ENCODE measurements around the gene ADH4. TPM values are rescaled to one million over a fixed set of nuclear protein-coding genes. Genes with fewer than 3 reads are reported as not detected.
"Not testable (repeated sequence)": the region's sequence is repeated elsewhere in the genome, so short reads cannot be mapped to it uniquely, and the experiment has no call there.

The ADH4 gene
- total RNA-seq, 4 donors from 2014 or later = 0.55 to 1.1 TPM; not detected in 2

DNA sequence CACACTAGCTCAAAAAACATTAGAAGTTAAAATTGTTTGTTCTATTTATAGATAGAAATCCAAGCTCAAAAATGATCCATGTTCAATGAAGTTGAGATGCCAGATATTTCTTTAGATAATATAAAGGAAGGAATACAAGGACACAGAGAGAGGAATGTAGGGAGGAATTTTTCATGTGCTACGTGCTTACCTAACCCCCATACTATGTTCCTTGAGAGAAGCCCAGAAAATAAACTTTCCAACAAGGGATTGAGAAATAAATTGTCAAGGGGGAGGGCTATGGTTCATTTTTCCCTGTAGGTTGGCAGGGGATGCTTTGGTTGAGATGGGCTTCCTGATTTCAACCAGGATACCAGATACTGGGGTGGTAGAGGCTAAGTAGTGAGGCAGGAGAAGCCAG, 39.9 kb downstream of the ADH4 start:
- Histone ChIP-seq H3K27me3 (no peaks in the 10 kb centered on the region), H3K4me1 (no peaks in the 10 kb centered on the region), H3K9me3 (no peaks in the 10 kb centered on the region), H3K36me3 (no peaks in the 10 kb centered on the region), H3K27ac (no peak overlapping the region), H3K4me3 (no peak overlapping the region)
- in situ Hi-C loops (cut with MboI; ENCODE audit: low pct_ligation_motif_present in 1 of 4, low pct_unique_long_range_greater_than_20kb in 1 of 4, low sequenced_read_pairs in 3 of 4) (loop anchor here in 2 of 4 donors (25.0 kb wide), 1 partner anchor 308 kb away; no protein-coding TSS in a partner anchor), intact Hi-C loops (cut with DNase I; ENCODE audit: low total_unique reads) (no loop called here)
- WGBS, 2 donors (ENCODE audit: low coverage in 1 of 2) = 75 to 86% methylated on average over 1 of the region's 1 CpG
- no peak for TF ChIP-seq POLR2AphosphoS5 (IDR thresholded peaks at IDR 0.05)
- TF ChIP-seq POLR2A (IDR thresholded peaks at IDR 0.05) = no peak
- no peak for TF ChIP-seq EP300 (IDR thresholded peaks at IDR 0.05; ENCODE audit: low read depth)
- no peak for DNase-seq

DNA sequence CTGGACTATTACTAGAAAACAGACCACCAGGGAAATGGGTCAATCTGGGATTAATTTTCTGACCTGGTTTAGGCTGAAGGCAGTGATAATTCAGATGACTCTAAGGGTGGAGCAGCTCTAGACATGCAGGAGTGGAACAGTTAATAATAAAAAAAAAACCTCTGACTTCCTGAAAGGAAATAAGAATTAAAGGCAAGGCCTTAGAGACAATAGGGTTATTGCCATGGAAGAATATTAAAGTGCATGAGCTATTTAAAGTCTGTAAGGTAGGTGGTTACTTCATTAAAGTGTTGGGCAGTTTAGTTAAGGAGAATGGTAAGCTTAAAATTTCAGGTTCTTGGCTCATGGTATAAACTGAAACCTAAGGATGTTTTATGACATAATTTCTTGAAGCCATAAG, 40.9 kb downstream of the ADH4 start:
- Histone ChIP-seq H3K36me3 (no peaks in the 10 kb centered on the region), H3K4me3 (no peak overlapping the region), H3K27ac (no peak overlapping the region), H3K27me3 (no peaks in the 10 kb centered on the region), H3K9me3 (no peaks in the 10 kb centered on the region), H3K4me1 (no peaks in the 10 kb centered on the region)
- no peak for DNase-seq
- intact Hi-C loops (cut with DNase I; ENCODE audit: low total_unique reads) = no loop called here
- TF ChIP-seq POLR2A (IDR thresholded peaks at IDR 0.05) (no peak), POLR2AphosphoS5 (IDR thresholded peaks at IDR 0.05) (no peak), CTCF (IDR thresholded peaks at IDR 0.05) (no peak), EP300 (IDR thresholded peaks at IDR 0.05; ENCODE audit: low read depth) (no peak)
- in situ Hi-C loops (cut with MboI; ENCODE audit: low pct_ligation_motif_present in 1 of 4, low pct_unique_long_range_greater_than_20kb in 1 of 4, low sequenced_read_pairs in 3 of 4) = loop anchor here in 2 of 4 donors (25.0 kb wide), 1 partner anchor 309 kb away; no protein-coding TSS in a partner anchor

GRCh38 chr4:99102634-99103033, 41.5 kb downstream of the ADH4 start:
- Histone ChIP-seq H3K27me3 (no peaks in the 10 kb centered on the region), H3K4me1 (no peaks in the 10 kb centered on the region), H3K27ac (no peak overlapping the region), H3K36me3 (no peaks in the 10 kb centered on the region), H3K4me3 (no peak overlapping the region), H3K9me3 (no peaks in the 10 kb centered on the region)
- WGBS, 2 donors (ENCODE audit: low coverage in 1 of 2) = 90% methylated on average over 2 of the region's 2 CpGs; no CpG with 5 or more reads in 1 of the 2 donors
- in situ Hi-C loops (cut with MboI; ENCODE audit: low pct_ligation_motif_present in 1 of 4, low pct_unique_long_range_greater_than_20kb in 1 of 4, low sequenced_read_pairs in 3 of 4) (loop anchor here in 2 of 4 donors (25.0 kb wide), 1 partner anchor 310 kb away; no protein-coding TSS in a partner anchor), intact Hi-C loops (cut with DNase I; ENCODE audit: low total_unique reads) (no loop called here)
- no peak for DNase-seq
- TF ChIP-seq CTCF (IDR thresholded peaks at IDR 0.05) (no peak), POLR2A (IDR thresholded peaks at IDR 0.05) (no peak), POLR2AphosphoS5 (IDR thresholded peaks at IDR 0.05) (no peak), EP300 (IDR thresholded peaks at IDR 0.05; ENCODE audit: low read depth) (no peak)

GRCh38 chr4:99100876-99101275, 43.2 kb downstream of the ADH4 start:
- intact Hi-C loops (cut with DNase I; ENCODE audit: low total_unique reads) (no loop called here), in situ Hi-C loops (cut with MboI; ENCODE audit: low pct_ligation_motif_present in 1 of 4, low pct_unique_long_range_greater_than_20kb in 1 of 4, low sequenced_read_pairs in 3 of 4) (loop anchor here in 2 of 4 donors (25.0 kb wide), 1 partner anchor 311 kb away; no protein-coding TSS in a partner anchor)
- Histone ChIP-seq H3K27ac (no peak overlapping the region), H3K9me3 (no peaks in the 10 kb centered on the region), H3K36me3 (no peaks in the 10 kb centered on the region), H3K4me3 (no peak overlapping the region), H3K4me1 (no peaks in the 10 kb centered on the region), H3K27me3 (no peaks in the 10 kb centered on the region)
- WGBS, 2 donors (ENCODE audit: low coverage in 1 of 2) = 88 to 94% methylated on average over 1 of the region's 1 CpG
- TF ChIP-seq EP300 (IDR thresholded peaks at IDR 0.05; ENCODE audit: low read depth) (no peak), CTCF (IDR thresholded peaks at IDR 0.05) (no peak), POLR2AphosphoS5 (IDR thresholded peaks at IDR 0.05) (no peak)
- DNase-seq = no peak

DNA sequence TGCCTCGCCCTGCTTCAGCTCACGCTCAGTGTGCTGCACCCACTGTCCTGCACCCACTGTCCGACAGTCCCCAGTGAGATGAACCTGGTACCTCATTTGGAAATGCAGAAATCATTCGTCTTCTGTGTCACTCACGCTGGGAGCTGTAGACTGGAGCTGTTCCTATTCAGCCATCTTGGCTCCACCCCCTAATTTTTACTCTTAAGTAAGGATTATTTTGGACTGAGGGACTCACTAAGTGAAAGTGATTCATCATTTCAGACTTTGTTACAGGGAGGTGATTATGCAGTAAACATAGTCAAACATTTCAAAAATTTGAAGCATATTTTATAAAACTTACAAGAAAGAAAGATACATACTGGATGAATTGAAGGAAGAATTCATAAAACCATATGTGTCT, 44.3 kb downstream of the ADH4 start:
- H3K4me3 ChIP-seq; H3K9me3 ChIP-seq; DNase-seq; H3K36me3 ChIP-seq; H3K27ac ChIP-seq; H3K27me3 ChIP-seq; H3K4me1 ChIP-seq; intact Hi-C loops (cut with DNase I; ENCODE audit: low total_unique reads): not testable (repeated sequence)
- in situ Hi-C loops (cut with MboI; ENCODE audit: low pct_ligation_motif_present in 1 of 4, low pct_unique_long_range_greater_than_20kb in 1 of 4, low sequenced_read_pairs in 3 of 4) = loop anchor here in 2 of 4 donors (25.0 kb wide), 1 partner anchor 312 kb away; no protein-coding TSS in a partner anchor
- WGBS, 2 donors (ENCODE audit: low coverage in 1 of 2) = 79% methylated on average over 5 of the region's 5 CpGs; no CpG with 5 or more reads in 1 of the 2 donors
